Measurements from ENCODE around the gene UBE2L5.

Gene UBE2L5

DNA sequence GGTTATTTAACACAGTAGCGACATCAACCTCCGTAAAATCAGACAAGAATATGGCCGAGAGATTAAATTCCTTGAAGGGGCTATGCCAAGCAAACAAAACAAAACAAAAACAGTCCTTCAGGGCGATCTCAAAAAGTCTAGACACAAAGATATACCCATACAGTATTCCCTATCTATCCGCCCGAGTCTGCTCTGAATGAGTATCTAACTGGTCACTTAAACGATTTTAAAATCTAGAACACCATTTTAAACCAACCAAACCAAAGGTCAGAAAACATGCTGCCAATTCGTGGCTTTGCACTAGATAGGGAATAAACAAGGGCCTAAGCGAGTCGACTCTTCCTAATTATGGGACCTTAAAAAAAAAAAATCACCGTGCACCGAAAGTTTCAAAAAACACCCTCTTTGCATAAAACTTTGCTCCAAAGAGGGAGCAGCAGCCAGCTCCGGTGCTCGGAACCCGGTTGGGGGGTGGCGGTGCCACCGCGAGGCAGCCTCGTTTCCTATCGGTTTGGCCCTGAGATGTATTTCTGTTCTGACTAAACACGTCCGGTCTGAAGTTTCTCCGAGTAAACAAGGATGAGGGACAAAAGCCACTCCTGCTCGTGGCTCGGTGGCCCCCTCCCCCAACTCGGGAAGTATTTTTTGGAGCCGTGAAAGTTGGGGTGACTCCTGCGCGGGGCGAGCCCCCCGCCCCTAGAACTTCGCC is 41.6 kb downstream of the UBE2L5 start:
- no peak for ATAC-seq
- TF ChIP-seq, protein P1, sequence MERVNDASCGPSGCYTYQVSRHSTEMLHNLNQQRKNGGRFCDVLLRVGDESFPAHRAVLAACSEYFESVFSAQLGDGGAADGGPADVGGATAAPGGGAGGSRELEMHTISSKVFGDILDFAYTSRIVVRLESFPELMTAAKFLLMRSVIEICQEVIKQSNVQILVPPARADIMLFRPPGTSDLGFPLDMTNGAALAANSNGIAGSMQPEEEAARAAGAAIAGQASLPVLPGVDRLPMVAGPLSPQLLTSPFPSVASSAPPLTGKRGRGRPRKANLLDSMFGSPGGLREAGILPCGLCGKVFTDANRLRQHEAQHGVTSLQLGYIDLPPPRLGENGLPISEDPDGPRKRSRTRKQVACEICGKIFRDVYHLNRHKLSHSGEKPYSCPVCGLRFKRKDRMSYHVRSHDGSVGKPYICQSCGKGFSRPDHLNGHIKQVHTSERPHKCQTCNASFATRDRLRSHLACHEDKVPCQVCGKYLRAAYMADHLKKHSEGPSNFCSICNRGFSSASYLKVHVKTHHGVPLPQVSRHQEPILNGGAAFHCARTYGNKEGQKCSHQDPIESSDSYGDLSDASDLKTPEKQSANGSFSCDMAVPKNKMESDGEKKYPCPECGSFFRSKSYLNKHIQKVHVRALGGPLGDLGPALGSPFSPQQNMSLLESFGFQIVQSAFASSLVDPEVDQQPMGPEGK (CRISPR knock-in tag; IDR thresholded peaks at IDR 0.05; ENCODE audit: borderline replicate concordance): no peak
- TF ChIP-seq ARNTL (CRISPR knock-in tag; IDR thresholded peaks at IDR 0.05; ENCODE audit: borderline replicate concordance, low read depth) (no peak), CSRNP3 (CRISPR knock-in tag; IDR thresholded peaks at IDR 0.05) (no peak)

DNA sequence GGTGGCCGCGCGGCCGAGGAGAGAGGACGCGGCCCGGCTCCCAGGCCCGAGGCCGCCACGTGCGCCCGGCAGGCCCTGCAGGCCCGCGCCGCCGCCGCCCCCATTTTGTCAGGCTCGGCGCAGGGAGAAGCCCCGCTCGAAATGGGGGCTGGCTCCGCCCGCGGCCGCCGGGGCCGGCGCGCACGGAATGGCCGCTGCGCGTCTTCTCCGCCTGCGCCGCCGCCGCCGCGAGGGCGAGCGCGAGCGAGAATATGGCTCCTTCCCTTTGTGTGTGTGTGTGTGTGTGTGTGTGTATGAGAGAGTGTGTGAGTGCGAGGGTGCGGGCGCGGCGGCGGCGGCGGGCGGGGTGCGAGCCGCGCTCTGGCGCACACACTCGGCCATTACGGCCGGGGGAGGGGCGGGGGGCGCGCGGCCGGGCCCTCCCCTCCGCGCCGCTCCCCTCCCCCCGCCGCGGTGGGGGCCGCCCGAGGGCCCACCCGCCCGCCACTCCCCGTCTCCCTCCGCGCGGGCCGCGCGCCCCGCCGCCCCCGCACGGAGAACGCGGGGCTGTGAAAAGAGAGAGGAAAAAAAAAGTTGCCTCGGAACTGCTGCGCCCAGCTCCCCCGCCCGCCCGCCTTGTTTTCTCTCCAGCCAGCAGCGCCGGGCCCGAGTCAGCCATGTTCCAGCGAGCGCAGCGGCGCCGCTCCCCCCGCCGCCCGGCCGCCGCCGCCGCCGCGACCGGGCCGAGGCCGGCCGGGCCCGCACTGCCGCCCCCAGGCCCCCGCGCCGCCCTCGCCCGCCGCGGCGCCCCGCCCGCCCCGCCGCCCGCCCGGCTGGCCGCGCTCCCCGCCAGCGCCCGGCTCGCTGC is 42.4 kb downstream of the UBE2L5 start:
- ATAC-seq: peak; percentile 10

More for the DNA sequence above, 42.4 kb downstream of the UBE2L5 start:
- TF ChIP-seq BACH2 (CRISPR knock-in tag; IDR thresholded peaks at IDR 0.05; ENCODE audit: borderline replicate concordance): no peak
- TF ChIP-seq POU6F1 (CRISPR knock-in tag; IDR thresholded peaks at IDR 0.05; ENCODE audit: borderline replicate concordance, low read depth): no peak
- no peak for TF ChIP-seq ARNTL (CRISPR knock-in tag; IDR thresholded peaks at IDR 0.05; ENCODE audit: borderline replicate concordance, low read depth)
- TF ChIP-seq ZNF8 (CRISPR knock-in tag; IDR thresholded peaks at IDR 0.05): no peak; the same call in 1 of the 2 replicates
- TF ChIP-seq CSDC2 (CRISPR knock-in tag; IDR thresholded peaks at IDR 0.05): 0 out of 2 replicates have a peak, but pooled peaks have one; percentile 48
- TF ChIP-seq CSRNP3 (CRISPR knock-in tag; IDR thresholded peaks at IDR 0.05): no peak
- TF ChIP-seq, protein P1 (CRISPR knock-in tag; IDR thresholded peaks at IDR 0.05; ENCODE audit: borderline replicate concordance): no peak
- no peak for TF ChIP-seq ZNF565 (CRISPR knock-in tag; conservative IDR thresholded peaks at IDR 0.05; ENCODE audit: low read depth)
- TF ChIP-seq, protein P2, sequence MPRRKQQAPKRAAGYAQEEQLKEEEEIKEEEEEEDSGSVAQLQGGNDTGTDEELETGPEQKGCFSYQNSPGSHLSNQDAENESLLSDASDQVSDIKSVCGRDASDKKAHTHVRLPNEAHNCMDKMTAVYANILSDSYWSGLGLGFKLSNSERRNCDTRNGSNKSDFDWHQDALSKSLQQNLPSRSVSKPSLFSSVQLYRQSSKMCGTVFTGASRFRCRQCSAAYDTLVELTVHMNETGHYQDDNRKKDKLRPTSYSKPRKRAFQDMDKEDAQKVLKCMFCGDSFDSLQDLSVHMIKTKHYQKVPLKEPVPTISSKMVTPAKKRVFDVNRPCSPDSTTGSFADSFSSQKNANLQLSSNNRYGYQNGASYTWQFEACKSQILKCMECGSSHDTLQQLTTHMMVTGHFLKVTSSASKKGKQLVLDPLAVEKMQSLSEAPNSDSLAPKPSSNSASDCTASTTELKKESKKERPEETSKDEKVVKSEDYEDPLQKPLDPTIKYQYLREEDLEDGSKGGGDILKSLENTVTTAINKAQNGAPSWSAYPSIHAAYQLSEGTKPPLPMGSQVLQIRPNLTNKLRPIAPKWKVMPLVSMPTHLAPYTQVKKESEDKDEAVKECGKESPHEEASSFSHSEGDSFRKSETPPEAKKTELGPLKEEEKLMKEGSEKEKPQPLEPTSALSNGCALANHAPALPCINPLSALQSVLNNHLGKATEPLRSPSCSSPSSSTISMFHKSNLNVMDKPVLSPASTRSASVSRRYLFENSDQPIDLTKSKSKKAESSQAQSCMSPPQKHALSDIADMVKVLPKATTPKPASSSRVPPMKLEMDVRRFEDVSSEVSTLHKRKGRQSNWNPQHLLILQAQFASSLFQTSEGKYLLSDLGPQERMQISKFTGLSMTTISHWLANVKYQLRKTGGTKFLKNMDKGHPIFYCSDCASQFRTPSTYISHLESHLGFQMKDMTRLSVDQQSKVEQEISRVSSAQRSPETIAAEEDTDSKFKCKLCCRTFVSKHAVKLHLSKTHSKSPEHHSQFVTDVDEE (CRISPR knock-in tag; IDR thresholded peaks at IDR 0.05): 0 out of 2 replicates have a peak, but pooled peaks have one; percentile 27
- TF ChIP-seq ZFP3 (CRISPR knock-in tag; IDR thresholded peaks at IDR 0.05): no peak
- no peak for TF ChIP-seq TOX (CRISPR knock-in tag; IDR thresholded peaks at IDR 0.05; ENCODE audit: borderline replicate concordance)
- TF ChIP-seq, protein P3, sequence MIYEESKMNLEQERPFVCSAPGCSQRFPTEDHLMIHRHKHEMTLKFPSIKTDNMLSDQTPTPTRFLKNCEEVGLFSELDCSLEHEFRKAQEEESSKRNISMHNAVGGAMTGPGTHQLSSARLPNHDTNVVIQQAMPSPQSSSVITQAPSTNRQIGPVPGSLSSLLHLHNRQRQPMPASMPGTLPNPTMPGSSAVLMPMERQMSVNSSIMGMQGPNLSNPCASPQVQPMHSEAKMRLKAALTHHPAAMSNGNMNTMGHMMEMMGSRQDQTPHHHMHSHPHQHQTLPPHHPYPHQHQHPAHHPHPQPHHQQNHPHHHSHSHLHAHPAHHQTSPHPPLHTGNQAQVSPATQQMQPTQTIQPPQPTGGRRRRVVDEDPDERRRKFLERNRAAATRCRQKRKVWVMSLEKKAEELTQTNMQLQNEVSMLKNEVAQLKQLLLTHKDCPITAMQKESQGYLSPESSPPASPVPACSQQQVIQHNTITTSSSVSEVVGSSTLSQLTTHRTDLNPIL (CRISPR knock-in tag; IDR thresholded peaks at IDR 0.05; ENCODE audit: low read depth): no peak
- TF ChIP-seq ZFP30 (CRISPR knock-in tag; IDR thresholded peaks at IDR 0.05): no peak
- no peak for TF ChIP-seq ISL1 (CRISPR knock-in tag; IDR thresholded peaks at IDR 0.05)
- TF ChIP-seq SNAI2 (CRISPR knock-in tag; IDR thresholded peaks at IDR 0.05): no peak
- TF ChIP-seq TCF4 (CRISPR knock-in tag; IDR thresholded peaks at IDR 0.05; ENCODE audit: borderline replicate concordance): no peak
- TF ChIP-seq GLIS3 (CRISPR knock-in tag; IDR thresholded peaks at IDR 0.05): no peak
- TF ChIP-seq OSR1 (CRISPR knock-in tag; IDR thresholded peaks at IDR 0.05): no peak
